ENCODE measurements around the gene ZAP70.
"Not testable (repeated sequence)": the region's sequence is repeated elsewhere in the genome, so short reads cannot be mapped to it uniquely, and the experiment has no call there.

ZAP70 gene

GRCh38 chr2:97699765-97700444 lies 13.5 kb upstream of the ZAP70 start:
- peak; percentile 42 for DNase-seq

- no peak for DNase-seq
Measured at GRCh38 chr2:97701186-97701585, 12.2 kb upstream of the ZAP70 start.

- DNase-seq: no peak
Measured at GRCh38 chr2:97701851-97702465, 11.4 kb upstream of the ZAP70 start.

GRCh38 chr2:97702731-97703470 lies 10.5 kb upstream of the ZAP70 start:
- no peak for DNase-seq

- DNase-seq: no peak
Measured at GRCh38 chr2:97703741-97704140, 9.6 kb upstream of the ZAP70 start.

- DNase-seq: no peak
Measured at GRCh38 chr2:97704989-97705388, 8.4 kb upstream of the ZAP70 start.

- DNase-seq: no peak
Measured at GRCh38 chr2:97706112-97706511, 7.3 kb upstream of the ZAP70 start.

GRCh38 chr2:97706708-97707345 lies 6.5 kb upstream of the ZAP70 start:
- no peak for DNase-seq

- no peak for DNase-seq
Measured at GRCh38 chr2:97707362-97708047, 5.9 kb upstream of the ZAP70 start.

- DNase-seq: no peak
Measured at GRCh38 chr2:97708048-97708380, 5.4 kb upstream of the ZAP70 start.

GRCh38 chr2:97708608-97709007 lies 4.8 kb upstream of the ZAP70 start:
- no peak for DNase-seq

GRCh38 chr2:97711394-97711711 lies 2.0 kb upstream of the ZAP70 start:
- DNase-seq: no peak

- not testable (repeated sequence) for DNase-seq
Measured at GRCh38 chr2:97712175-97712574, 1.2 kb upstream of the ZAP70 start.

GRCh38 chr2:97712693-97713295 lies 582 bp upstream of the ZAP70 start:
- DNase-seq: no peak

- no peak for DNase-seq
Measured at GRCh38 chr2:97714084-97714949, 941 bp downstream of the ZAP70 start.

- no peak for DNase-seq
Measured at GRCh38 chr2:97714950-97715652, 1.7 kb downstream of the ZAP70 start.

GRCh38 chr2:97715951-97716694 lies 2.7 kb downstream of the ZAP70 start:
- DNase-seq: no peak

- DNase-seq: no peak
Measured at GRCh38 chr2:97716695-97717612, 3.6 kb downstream of the ZAP70 start.

GRCh38 chr2:97717613-97717995 lies 4.2 kb downstream of the ZAP70 start:
- DNase-seq: no peak
